Stimulated activated CD8-positive, alpha-beta memory T cell treated with anti-CD3 and anti-CD28 coated beads, Interleukin-12 subunit alpha, Interleukin-12 subunit beta, amount 100 ng/mL, for 4 hours (primary cell): Measurements from ENCODE around the gene TMPRSS12.
"Not testable (repeated sequence)": the region's sequence is repeated elsewhere in the genome, so short reads cannot be mapped to it uniquely, and the experiment has no call there.

Source experiments
- DNase-seq: peaks from one replicate; pipeline ENCODE4 v3.0.0-alpha.2; 2020; ENCODE audit warnings: low read depth

The TMPRSS12 gene

GRCh38 chr12:50859621-50860310 is 17.0 kb downstream of the TMPRSS12 start:
- no peak for DNase-seq

GRCh38 chr12:50862316-50862715 is 19.6 kb downstream of the TMPRSS12 start:
- no peak for DNase-seq

- DNase-seq: no peak
These were observed 22.5 kb downstream of the TMPRSS12 start for GRCh38 chr12:50865266-50865665.

- not testable (repeated sequence) for DNase-seq
These were observed 26.2 kb downstream of the TMPRSS12 start for GRCh38 chr12:50868881-50869280.

- no peak for DNase-seq
These were observed 39.8 kb downstream of the TMPRSS12 start for GRCh38 chr12:50882563-50882962.

- no peak for DNase-seq
These were observed 44.5 kb downstream of the TMPRSS12 start for GRCh38 chr12:50887191-50887590.

GRCh38 chr12:50888666-50889065 is 45.9 kb downstream of the TMPRSS12 start:
- DNase-seq: no peak

- DNase-seq: no peak
These were observed 51.5 kb downstream of the TMPRSS12 start for GRCh38 chr12:50894241-50894640.

GRCh38 chr12:50901685-50902113 is 59.0 kb downstream of the TMPRSS12 start:
- DNase-seq: no peak

- DNase-seq: not testable (repeated sequence)
These were observed 65.8 kb downstream of the TMPRSS12 start for GRCh38 chr12:50908479-50908878.

- not testable (repeated sequence) for DNase-seq
These were observed 69.6 kb downstream of the TMPRSS12 start for GRCh38 chr12:50912361-50912760.

GRCh38 chr12:50913224-50913623 is 70.5 kb downstream of the TMPRSS12 start:
- DNase-seq: no peak

- no peak for DNase-seq
These were observed 72.3 kb downstream of the TMPRSS12 start for GRCh38 chr12:50914872-50915484.

- DNase-seq: no peak
These were observed 73.6 kb downstream of the TMPRSS12 start for GRCh38 chr12:50916292-50916691.

- DNase-seq: no peak
These were observed 76.0 kb downstream of the TMPRSS12 start for GRCh38 chr12:50918584-50919316.

GRCh38 chr12:50922820-50923219 is 80.1 kb downstream of the TMPRSS12 start:
- DNase-seq: no peak

- no peak for DNase-seq
These were observed 80.8 kb downstream of the TMPRSS12 start for GRCh38 chr12:50923361-50924130.

GRCh38 chr12:50924131-50924438 is 81.4 kb downstream of the TMPRSS12 start:
- no peak for DNase-seq

- DNase-seq: peak; percentile 11
These were observed 82.0 kb downstream of the TMPRSS12 start for GRCh38 chr12:50924439-50925341.

GRCh38 chr12:50925342-50925651 is 82.6 kb downstream of the TMPRSS12 start:
- DNase-seq: no peak

- DNase-seq: no peak
These were observed 83.2 kb downstream of the TMPRSS12 start for GRCh38 chr12:50925920-50926319.

GRCh38 chr12:50926415-50926814 is 83.7 kb downstream of the TMPRSS12 start:
- DNase-seq: no peak
